ENCODE measurements around the gene KCNE4. TPM values are rescaled to one million over a fixed set of nuclear protein-coding genes. Genes with fewer than 3 reads are reported as not detected.

The KCNE4 gene
- total RNA-seq: not detected

- no peak for ATAC-seq
- H3K36me3 Mint-ChIP-seq: no peaks in the 10 kb centered on the region
- H3K27ac Mint-ChIP-seq: no peak within 1 kb of the TSS
Measured at GRCh38 chr2:223051693-223052289, at the start of gene KCNE4. TSS of gene KCNE4 (plus strand) at chr2:223052190. CDS start at chr2:223052831, 641 bp downstream.

GRCh38 chr2:223003191-223003590, 48.8 kb upstream of the KCNE4 start:
- DNase-seq (ENCODE audit: low spot score in 2 of 2): no peak
- H3K27ac Mint-ChIP-seq: no peak overlapping the region
- no peaks in the 10 kb centered on the region for H3K36me3 Mint-ChIP-seq
- H3K9me3 Mint-ChIP-seq: no peaks in the 10 kb centered on the region
- ATAC-seq: no peak

More at GRCh38 chr2:223051693-223052289, at the start of gene KCNE4:
- peaks cover 0 to 3% of the 10 kb centered on the region in 2 donors for H3K9me3 Mint-ChIP-seq
- no peak for DNase-seq (ENCODE audit: low spot score in 2 of 2)

- Mint-ChIP-seq H3K9me3 (no peaks in the 10 kb centered on the region), H3K27ac (no peak overlapping the region), H3K36me3 (no peaks in the 10 kb centered on the region)
- ATAC-seq: no peak
- DNase-seq (ENCODE audit: low spot score in 2 of 2): no peak
Measured at GRCh38 chr2:223005496-223005895, 46.5 kb upstream of the KCNE4 start.

GRCh38 chr2:223007531-223007930, 44.5 kb upstream of the KCNE4 start:
- no peak for ATAC-seq
- Mint-ChIP-seq H3K9me3 (no peaks in the 10 kb centered on the region), H3K36me3 (no peaks in the 10 kb centered on the region), H3K27ac (no peak overlapping the region)
- DNase-seq (ENCODE audit: low spot score in 2 of 2): no peak

- Mint-ChIP-seq H3K9me3 (no peaks in the 10 kb centered on the region), H3K36me3 (no peaks in the 10 kb centered on the region), H3K27ac (no peak overlapping the region)
- ATAC-seq (no peak), DNase-seq (ENCODE audit: low spot score in 2 of 2) (no peak)
Measured at GRCh38 chr2:223008162-223008561, 43.8 kb upstream of the KCNE4 start.

GRCh38 chr2:223008956-223009355, 43.0 kb upstream of the KCNE4 start:
- no peak overlapping the region for H3K27ac Mint-ChIP-seq
- ATAC-seq (no peak), DNase-seq (ENCODE audit: low spot score in 2 of 2) (no peak)
- H3K9me3 Mint-ChIP-seq: no peaks in the 10 kb centered on the region
- no peaks in the 10 kb centered on the region for H3K36me3 Mint-ChIP-seq

GRCh38 chr2:223010641-223011040, 41.3 kb upstream of the KCNE4 start:
- DNase-seq (ENCODE audit: low spot score in 2 of 2): no peak
- no peaks in the 10 kb centered on the region for H3K9me3 Mint-ChIP-seq
- no peak for ATAC-seq
- H3K27ac Mint-ChIP-seq: no peak overlapping the region
- H3K36me3 Mint-ChIP-seq: no peaks in the 10 kb centered on the region

- no peaks in the 10 kb centered on the region for H3K36me3 Mint-ChIP-seq
- DNase-seq (ENCODE audit: low spot score in 2 of 2) (no peak), ATAC-seq (no peak)
- no peak overlapping the region for H3K27ac Mint-ChIP-seq
- no peaks in the 10 kb centered on the region for H3K9me3 Mint-ChIP-seq
Measured at GRCh38 chr2:223012291-223012690, 39.7 kb upstream of the KCNE4 start.

- H3K9me3 Mint-ChIP-seq: peaks cover 14 to 15% of the 10 kb centered on the region in 2 donors
- ATAC-seq (no peak), DNase-seq (ENCODE audit: low spot score in 2 of 2) (no peak)
- no peaks in the 10 kb centered on the region for H3K36me3 Mint-ChIP-seq
- no peak overlapping the region for H3K27ac Mint-ChIP-seq
Measured at GRCh38 chr2:223019390-223019930, 32.5 kb upstream of the KCNE4 start.

GRCh38 chr2:223019987-223020717, 31.8 kb upstream of the KCNE4 start:
- no peak overlapping the region for H3K27ac Mint-ChIP-seq
- ATAC-seq (no peak), DNase-seq (ENCODE audit: low spot score in 2 of 2) (no peak)
- no peaks in the 10 kb centered on the region for H3K36me3 Mint-ChIP-seq
- peaks cover 14 to 15% of the 10 kb centered on the region in 2 donors for H3K9me3 Mint-ChIP-seq

GRCh38 chr2:223020971-223021675, 30.9 kb upstream of the KCNE4 start:
- Mint-ChIP-seq H3K36me3 (no peaks in the 10 kb centered on the region), H3K9me3 (peaks cover 14 to 15% of the 10 kb centered on the region in 2 donors), H3K27ac (no peak overlapping the region)
- ATAC-seq (no peak), DNase-seq (ENCODE audit: low spot score in 2 of 2) (no peak)

- Mint-ChIP-seq H3K27ac (no peak overlapping the region), H3K9me3 (peaks cover 0 to 3% of the 10 kb centered on the region in 2 donors), H3K36me3 (no peaks in the 10 kb centered on the region)
- ATAC-seq (no peak), DNase-seq (ENCODE audit: low spot score in 2 of 2) (no peak)
Measured at GRCh38 chr2:223026357-223027110, 25.5 kb upstream of the KCNE4 start.

- Mint-ChIP-seq H3K36me3 (no peaks in the 10 kb centered on the region), H3K27ac (no peak overlapping the region), H3K9me3 (peaks cover 6 to 12% of the 10 kb centered on the region in 2 donors)
- no peak for DNase-seq (ENCODE audit: low spot score in 2 of 2)
- ATAC-seq: no peak
Measured at GRCh38 chr2:223027442-223027841, 24.5 kb upstream of the KCNE4 start.

GRCh38 chr2:223029287-223029686, 22.7 kb upstream of the KCNE4 start:
- H3K27ac Mint-ChIP-seq: no peak overlapping the region
- no peak for DNase-seq (ENCODE audit: low spot score in 2 of 2)
- no peaks in the 10 kb centered on the region for H3K36me3 Mint-ChIP-seq
- ATAC-seq: no peak
- peaks cover 10 to 19% of the 10 kb centered on the region in 2 donors for H3K9me3 Mint-ChIP-seq

GRCh38 chr2:223032187-223033142, 19.5 kb upstream of the KCNE4 start:
- no peaks in the 10 kb centered on the region for H3K36me3 Mint-ChIP-seq
- ATAC-seq (no peak), DNase-seq (ENCODE audit: low spot score in 2 of 2) (no peak)
- peaks cover 13 to 19% of the 10 kb centered on the region in 2 donors for H3K9me3 Mint-ChIP-seq
- no peak overlapping the region for H3K27ac Mint-ChIP-seq
